ENCODE results near the gene PTPN1. TPM values are rescaled to one million over a fixed set of nuclear protein-coding genes. Genes with fewer than 3 reads are reported as not detected.
A peak's percentile ranks its signal among the peaks of the same experiment; 100 is the strongest.

PTPN1 gene
- total RNA-seq, 1 donor from 2014 or later, result 78.2 TPM

DNA sequence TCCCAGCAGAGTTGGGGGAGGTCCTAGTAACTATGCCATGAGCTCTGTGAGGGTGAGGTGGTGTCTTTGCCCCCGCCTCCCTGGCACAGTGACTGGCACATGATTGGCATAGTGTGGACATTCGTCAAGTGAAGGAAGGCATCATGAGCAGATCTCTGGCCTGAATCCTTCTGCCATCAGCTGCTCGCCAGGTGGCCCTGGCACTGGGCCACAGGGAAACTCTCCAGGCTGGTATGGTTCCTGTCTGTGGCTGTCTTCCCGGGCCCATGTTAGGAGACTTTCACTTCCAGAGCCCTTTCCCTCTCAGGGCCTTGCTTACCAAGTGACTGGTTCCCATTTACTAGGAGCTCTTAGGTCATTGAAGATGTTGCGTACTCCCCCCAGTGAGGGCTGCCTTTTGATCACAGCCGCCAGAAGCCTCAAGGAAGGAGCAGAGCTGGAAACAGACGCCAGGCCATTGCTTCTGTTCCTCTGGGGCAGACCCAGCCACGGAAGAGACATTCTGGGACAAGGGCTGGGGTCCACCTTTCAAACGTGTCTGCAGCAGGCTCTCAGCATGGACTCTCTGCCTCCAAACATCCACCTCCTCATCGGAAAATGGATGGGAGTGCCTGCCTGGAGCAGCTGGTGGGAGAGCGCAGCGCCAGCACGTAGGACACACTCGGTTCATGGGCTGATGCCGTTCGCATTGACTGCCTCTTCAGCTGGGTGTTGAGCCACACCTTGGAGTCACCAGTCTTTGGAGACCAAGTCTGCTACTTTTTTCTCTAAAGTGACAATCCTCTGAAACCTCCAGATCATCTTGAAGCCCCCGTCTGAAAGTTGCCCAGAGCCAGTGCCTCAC is 67.2 kb downstream of the PTPN1 start:
- ATAC-seq, result peak; percentile 28 to 47
- H3K27ac ChIP-seq, result peak overlapping the region; percentile 26
- intact Hi-C loops (cut with DNase I), result loop anchor here (10.0 kb wide), 2 partner anchors 63 to 103 kb away; partner anchors contain the start of gene PTPN1
- peaks cover 99% of the 10 kb centered on the region for H3K36me3 ChIP-seq
- H3K27me3 ChIP-seq (ENCODE audit: low read depth), result no peaks in the 10 kb centered on the region
- no peaks in the 10 kb centered on the region for H3K9me3 ChIP-seq
- peaks cover 27% of the 10 kb centered on the region for H3K4me1 ChIP-seq
- peak; percentile 71 for DNase-seq
- TF ChIP-seq, protein P1, sequence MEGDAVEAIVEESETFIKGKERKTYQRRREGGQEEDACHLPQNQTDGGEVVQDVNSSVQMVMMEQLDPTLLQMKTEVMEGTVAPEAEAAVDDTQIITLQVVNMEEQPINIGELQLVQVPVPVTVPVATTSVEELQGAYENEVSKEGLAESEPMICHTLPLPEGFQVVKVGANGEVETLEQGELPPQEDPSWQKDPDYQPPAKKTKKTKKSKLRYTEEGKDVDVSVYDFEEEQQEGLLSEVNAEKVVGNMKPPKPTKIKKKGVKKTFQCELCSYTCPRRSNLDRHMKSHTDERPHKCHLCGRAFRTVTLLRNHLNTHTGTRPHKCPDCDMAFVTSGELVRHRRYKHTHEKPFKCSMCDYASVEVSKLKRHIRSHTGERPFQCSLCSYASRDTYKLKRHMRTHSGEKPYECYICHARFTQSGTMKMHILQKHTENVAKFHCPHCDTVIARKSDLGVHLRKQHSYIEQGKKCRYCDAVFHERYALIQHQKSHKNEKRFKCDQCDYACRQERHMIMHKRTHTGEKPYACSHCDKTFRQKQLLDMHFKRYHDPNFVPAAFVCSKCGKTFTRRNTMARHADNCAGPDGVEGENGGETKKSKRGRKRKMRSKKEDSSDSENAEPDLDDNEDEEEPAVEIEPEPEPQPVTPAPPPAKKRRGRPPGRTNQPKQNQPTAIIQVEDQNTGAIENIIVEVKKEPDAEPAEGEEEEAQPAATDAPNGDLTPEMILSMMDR (IDR thresholded peaks at IDR 0.05), result no peak
- H3K4me3 ChIP-seq, result no peak overlapping the region

DNA sequence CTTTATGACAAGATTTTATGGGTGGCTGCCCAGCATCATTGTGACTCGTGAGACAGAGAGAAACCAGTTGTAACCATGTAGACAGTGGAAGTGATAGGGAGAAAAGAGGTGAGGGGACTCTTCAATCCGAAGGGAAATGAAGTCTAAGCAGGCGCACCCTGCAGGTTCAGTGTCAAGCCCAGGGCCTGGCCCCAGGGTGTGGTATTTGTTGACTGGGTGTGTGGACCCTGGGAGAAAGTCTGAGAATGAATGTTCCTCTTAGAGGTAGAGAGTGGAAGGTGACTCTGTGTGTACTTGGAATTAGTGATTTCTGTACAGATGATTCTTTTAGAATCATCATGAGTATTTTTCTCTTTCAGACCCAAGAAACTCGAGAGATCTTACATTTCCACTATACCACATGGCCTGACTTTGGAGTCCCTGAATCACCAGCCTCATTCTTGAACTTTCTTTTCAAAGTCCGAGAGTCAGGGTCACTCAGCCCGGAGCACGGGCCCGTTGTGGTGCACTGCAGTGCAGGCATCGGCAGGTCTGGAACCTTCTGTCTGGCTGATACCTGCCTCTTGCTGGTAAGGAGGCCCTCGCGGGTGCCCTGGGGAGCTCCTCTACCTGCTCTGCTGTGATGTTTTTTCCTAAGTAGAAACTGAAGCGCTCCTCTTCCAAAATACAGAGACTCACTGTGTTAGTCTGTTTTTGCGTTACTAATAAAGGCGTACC is 68.0 kb downstream of the PTPN1 start:
- Histone ChIP-seq H3K4me3 (no peak overlapping the region), H3K36me3 (peaks cover 99% of the 10 kb centered on the region), H3K27ac (no peak overlapping the region), H3K4me1 (peaks cover 19% of the 10 kb centered on the region), H3K9me3 (no peaks in the 10 kb centered on the region), H3K27me3 (ENCODE audit: low read depth) (no peaks in the 10 kb centered on the region)
- DNase-seq (peak; percentile 23), ATAC-seq (no peak)
- intact Hi-C loops (cut with DNase I), result loop anchor here (10.0 kb wide), 2 partner anchors 63 to 103 kb away; partner anchors contain the start of gene PTPN1
- TF ChIP-seq, protein P1 (IDR thresholded peaks at IDR 0.05), result no peak

DNA sequence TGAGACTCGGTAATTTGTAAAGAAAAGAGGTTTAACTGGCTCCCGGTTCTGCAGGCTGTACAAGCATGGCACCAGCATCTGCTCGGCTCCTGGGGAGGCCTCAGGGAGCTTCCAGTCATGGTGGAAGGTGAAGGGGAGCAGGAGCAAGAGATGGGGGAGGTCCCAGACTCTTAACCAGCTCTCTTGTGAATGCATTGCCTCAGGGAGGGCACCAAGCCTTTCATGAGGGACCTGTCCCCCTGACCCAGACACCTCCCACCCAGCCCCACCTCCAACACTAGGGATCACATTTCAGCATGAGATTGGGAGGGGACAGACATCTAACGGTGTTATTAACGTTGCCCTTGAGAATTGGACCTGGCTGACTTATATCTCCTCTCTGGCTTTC is 68.6 kb downstream of the PTPN1 start:
- H3K27me3 ChIP-seq (ENCODE audit: low read depth), result no peaks in the 10 kb centered on the region
- H3K9me3 ChIP-seq, result no peaks in the 10 kb centered on the region
- H3K4me3 ChIP-seq, result no peak overlapping the region
- TF ChIP-seq, protein P1 (IDR thresholded peaks at IDR 0.05), result no peak
- peaks cover 13% of the 10 kb centered on the region for H3K4me1 ChIP-seq
- peak; percentile 31 for DNase-seq
- peaks cover 99% of the 10 kb centered on the region for H3K36me3 ChIP-seq
- no peak overlapping the region for H3K27ac ChIP-seq
- no peak for ATAC-seq
- intact Hi-C loops (cut with DNase I), result loop anchor here (10.0 kb wide), 2 partner anchors 64 to 104 kb away; partner anchors contain the start of gene PTPN1

DNA sequence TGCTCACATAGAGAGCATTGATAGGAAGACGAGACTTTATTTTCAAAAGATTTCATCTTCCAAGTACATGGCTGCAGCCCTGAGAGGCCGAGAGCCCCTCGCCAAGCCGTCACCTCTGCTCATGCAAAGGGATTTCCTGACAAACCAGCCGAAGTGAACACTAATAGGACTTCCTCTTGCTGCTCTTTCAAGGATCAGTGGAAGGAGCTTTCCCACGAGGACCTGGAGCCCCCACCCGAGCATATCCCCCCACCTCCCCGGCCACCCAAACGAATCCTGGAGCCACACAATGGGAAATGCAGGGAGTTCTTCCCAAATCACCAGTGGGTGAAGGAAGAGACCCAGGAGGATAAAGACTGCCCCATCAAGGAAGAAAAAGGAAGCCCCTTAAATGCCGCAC is 69.3 kb downstream of the PTPN1 start:
- ATAC-seq (no peak), DNase-seq (peak; percentile 12)
- TF ChIP-seq, protein P1 (IDR thresholded peaks at IDR 0.05), result no peak
- Histone ChIP-seq H3K36me3 (peaks cover 99% of the 10 kb centered on the region), H3K27me3 (ENCODE audit: low read depth) (no peaks in the 10 kb centered on the region), H3K4me1 (peaks cover 9% of the 10 kb centered on the region), H3K9me3 (no peaks in the 10 kb centered on the region), H3K4me3 (no peak overlapping the region), H3K27ac (no peak overlapping the region)
- intact Hi-C loops (cut with DNase I), result loop anchor here (10.0 kb wide), 2 partner anchors 65 to 105 kb away; partner anchors contain the start of gene PTPN1

DNA sequence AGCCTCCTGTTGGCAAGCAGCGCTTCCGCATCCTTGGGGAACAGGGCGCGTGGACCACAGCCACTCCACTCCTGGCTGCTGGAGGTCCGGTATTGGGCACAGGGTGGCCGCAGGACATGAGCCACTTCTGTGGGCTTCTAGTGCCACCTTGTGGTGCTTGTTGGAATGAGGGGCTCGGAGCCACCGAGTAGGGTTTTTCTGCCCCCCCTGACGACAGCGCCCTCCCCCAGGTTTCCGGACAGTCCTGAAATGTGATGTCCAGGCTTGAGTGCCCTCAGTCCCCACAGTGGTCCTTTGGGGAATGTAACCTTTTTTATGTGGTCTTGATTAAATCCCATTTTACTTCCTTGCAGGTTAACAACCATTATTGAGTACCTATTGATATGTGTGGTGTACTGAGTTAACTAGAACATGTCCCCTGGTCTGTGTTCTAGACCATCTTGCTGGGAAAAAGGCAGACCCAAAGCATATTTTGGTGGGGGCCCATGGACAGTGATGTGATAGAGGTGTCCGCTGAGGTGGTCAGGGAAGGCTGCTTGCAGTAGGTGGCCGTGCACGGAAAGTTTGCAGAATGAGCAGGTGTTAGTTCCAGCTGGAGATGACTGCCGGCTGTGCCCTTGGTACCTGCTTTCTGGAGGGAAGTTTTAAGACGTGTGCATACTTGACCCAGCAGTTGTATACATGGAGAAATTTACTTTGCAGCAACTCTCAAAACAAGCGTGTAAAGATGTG is 70.0 kb downstream of the PTPN1 start:
- Histone ChIP-seq H3K36me3 (peaks cover 99% of the 10 kb centered on the region), H3K27me3 (ENCODE audit: low read depth) (no peaks in the 10 kb centered on the region), H3K27ac (no peak overlapping the region), H3K4me3 (no peak overlapping the region), H3K9me3 (no peaks in the 10 kb centered on the region), H3K4me1 (peaks cover 9% of the 10 kb centered on the region)
- ATAC-seq (peak; percentile 42 to 66), DNase-seq (peak; percentile 60)
- intact Hi-C loops (cut with DNase I), result no loop called here
- TF ChIP-seq, protein P1 (IDR thresholded peaks at IDR 0.05), result peak; percentile 75
